CD4-positive, CD25-positive, alpha-beta regulatory T cell (primary cell): ENCODE measurements around the gene FER1L5. TPM values are rescaled to one million over a fixed set of nuclear protein-coding genes. Genes with fewer than 3 reads are reported as not detected.

ENCODE experiments used
- ATAC-seq, 2 donors: fragments of 150-1000 bp; cut with Tn5 transposase; one replicate each; pipeline ENCODE4 v1.10.0; 2021; ENCODE audit warnings: low read depth in 2 of 2, moderate number of reproducible peaks in 2 of 2, moderate library complexity in 1 of 2
- DNase-seq, 3 donors: peaks; one replicate each; pipeline versions ENCODE4 v3.0.0 to v3.0.0-alpha.2; 2012 to 2022; ENCODE audit warnings: mixed read lengths in 1 of 3
- H3K27ac ChIP-seq: one replicate; pipeline ENCODE4 v1.7.0; 2013; ENCODE audit warnings: mild to moderate bottlenecking, low read length; ENCODE audit not compliant: insufficient read depth, poor library complexity, severe bottlenecking
- H3K27me3 ChIP-seq: one replicate; pipeline ENCODE4 v1.7.0; 2013; ENCODE audit warnings: low read length; ENCODE audit not compliant: control insufficient read depth, insufficient read depth
- H3K36me3 ChIP-seq: one replicate; pipeline ENCODE4 v1.7.0; 2013; ENCODE audit warnings: mild to moderate bottlenecking, low read length, moderate library complexity; ENCODE audit not compliant: control insufficient read depth, insufficient read depth
- H3K4me1 ChIP-seq: 2 replicates; pipeline ENCODE4 v1.7.0; 2013; ENCODE audit warnings: mild to moderate bottlenecking, low read length; ENCODE audit not compliant: insufficient read depth, control insufficient read depth, poor library complexity, severe bottlenecking
- H3K4me3 ChIP-seq: one replicate; pipeline ENCODE4 v1.7.0; 2013; ENCODE audit warnings: low read depth, mild to moderate bottlenecking, low read length, moderate library complexity
- H3K9me3 ChIP-seq, 2 experiments: 1 replicate in 1 of 2; 2 replicates in 1 of 2; pipeline ENCODE4 v1.7.0; 2013; ENCODE audit warnings: low read length in 2 of 2, mild to moderate bottlenecking in 1 of 2, moderate library complexity in 1 of 2; ENCODE audit not compliant: control insufficient read depth in 2 of 2
- H3K27ac Mint-ChIP-seq, 3 donors: one replicate each; pipeline ENCODE4 v1.8.0; 2020 to 2022; ENCODE audit warnings: mild to moderate bottlenecking in 3 of 3, mixed read lengths in 3 of 3, moderate library complexity in 2 of 3
- H3K27me3 Mint-ChIP-seq: one replicate; pipeline ENCODE4 v1.8.0; 2022; ENCODE audit warnings: mild to moderate bottlenecking, mixed read lengths
- H3K36me3 Mint-ChIP-seq: one replicate; pipeline ENCODE4 v1.8.0; 2020; ENCODE audit warnings: mixed read lengths
- H3K4me1 Mint-ChIP-seq, 4 donors: one replicate each; pipeline ENCODE4 v1.8.0; 2020 to 2022; ENCODE audit warnings: mixed read lengths in 4 of 4, mild to moderate bottlenecking in 1 of 4
- H3K4me3 Mint-ChIP-seq, 4 donors: one replicate each; pipeline ENCODE4 v1.8.0; 2020 to 2022; ENCODE audit warnings: mild to moderate bottlenecking in 4 of 4, mixed read lengths in 4 of 4, moderate library complexity in 3 of 4
- H3K9me3 Mint-ChIP-seq, 7 donors: one replicate each; pipeline ENCODE4 v1.8.0; 2020 to 2022; ENCODE audit warnings: mixed read lengths in 7 of 7, mild to moderate bottlenecking in 3 of 7, moderate library complexity in 2 of 7
- polyA plus RNA-seq, 4 donors: library from polyadenylated mRNA; unstranded; fragments of 300-500 nt; fragmentation: Illumina TruSeq; gene quantifications; one replicate each; pipeline ENCODE4 v1.2.3, GENCODE V29; 2021
- total RNA-seq: library from RNA; stranded (reverse); gene quantifications from one replicate; pipeline ENCODE4 v1.2.3, GENCODE V29; 2022

Gene FER1L5
- total and polyA plus RNA-seq, 5 donors from 2014 or later, result 0.03 TPM; not detected in 3

DNA sequence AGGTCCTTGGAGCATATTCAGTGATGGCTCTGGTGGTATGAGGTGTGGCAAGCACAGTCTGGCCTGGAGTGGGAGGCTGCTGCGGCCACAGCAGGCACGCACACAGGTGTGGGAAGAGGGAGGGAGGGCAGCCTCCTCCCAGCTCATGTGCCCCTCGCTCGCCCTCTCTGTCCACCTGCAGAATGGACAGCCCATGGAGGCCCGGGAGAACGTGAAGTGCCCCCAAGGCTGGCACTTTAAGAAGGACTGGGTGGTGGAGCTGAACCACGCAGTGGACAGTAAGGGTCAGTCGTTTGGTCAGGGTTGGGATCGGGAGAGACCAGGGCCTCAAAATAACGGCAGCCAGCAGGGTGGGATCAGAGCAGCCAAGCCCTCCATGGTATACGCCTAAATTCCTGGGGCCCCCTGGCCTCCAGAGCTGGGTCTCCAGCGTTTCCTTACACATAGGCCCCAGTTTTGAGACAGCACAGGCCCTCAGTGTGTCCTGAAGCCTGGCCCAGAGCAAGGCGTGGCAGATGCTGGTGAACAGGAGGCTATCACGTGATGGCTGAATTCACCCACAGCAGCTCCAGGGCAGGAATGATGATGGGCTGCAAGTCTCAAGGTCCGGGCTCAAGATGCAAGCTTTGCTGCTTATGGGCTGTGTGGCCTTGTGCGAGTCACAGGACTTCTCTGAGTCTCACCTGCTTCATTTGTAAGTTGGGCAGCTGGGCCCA, 47.9 kb downstream of the FER1L5 start:
- Histone ChIP-seq H3K27me3 (no peaks in the 10 kb centered on the region), H3K36me3 (no peaks in the 10 kb centered on the region), H3K4me1 (no peaks in the 10 kb centered on the region), H3K9me3 (no peaks in the 10 kb centered on the region), H3K27ac (no peak overlapping the region), H3K4me3 (no peak overlapping the region)
- H3K4me3 Mint-ChIP-seq, result no peak overlapping the region
- DNase-seq (no peak), ATAC-seq (no peak)
- no peaks in the 10 kb centered on the region for H3K4me1 Mint-ChIP-seq
- no peaks in the 10 kb centered on the region for H3K36me3 Mint-ChIP-seq
- no peaks in the 10 kb centered on the region for H3K27me3 Mint-ChIP-seq
- peak overlapping the region in 1 of 3 donors; percentile 55 for H3K27ac Mint-ChIP-seq
- H3K9me3 Mint-ChIP-seq, result peaks cover 0 to 1% (median 0%) of the 10 kb centered on the region in 7 donors

DNA sequence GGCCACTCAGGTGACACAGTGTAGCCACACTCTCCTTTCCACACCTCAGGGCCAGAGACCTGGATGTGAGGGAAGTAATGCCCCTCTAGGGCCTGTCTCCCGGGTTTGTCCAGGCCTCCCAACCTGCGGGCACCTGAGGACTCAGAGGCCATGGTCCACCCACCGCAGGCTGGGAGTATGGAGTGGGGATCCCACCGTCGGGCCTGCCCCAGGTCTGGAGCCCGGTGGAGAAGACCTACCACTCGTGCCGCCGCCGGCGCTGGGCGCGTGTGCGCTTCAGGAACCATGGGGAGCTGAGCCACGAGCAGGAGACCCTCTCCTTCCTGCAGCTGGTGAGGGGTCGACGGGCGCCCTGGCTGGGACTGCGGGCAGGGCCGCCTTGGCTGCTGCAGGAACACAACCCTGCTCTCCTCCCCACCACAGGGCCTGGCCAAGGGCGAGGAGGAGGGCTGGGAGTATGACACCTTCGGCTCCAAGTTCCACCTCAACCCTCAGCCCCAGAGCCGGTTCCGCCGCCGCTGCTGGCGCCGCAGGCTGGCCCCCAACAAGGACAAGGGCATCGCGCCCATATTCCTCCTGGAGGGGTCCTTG, 48.6 kb downstream of the FER1L5 start:
- Mint-ChIP-seq H3K36me3 (no peaks in the 10 kb centered on the region), H3K9me3 (no peaks in the 10 kb centered on the region), H3K4me1 (no peaks in the 10 kb centered on the region), H3K27me3 (no peaks in the 10 kb centered on the region), H3K27ac (no peak overlapping the region), H3K4me3 (no peak overlapping the region)
- H3K27me3 ChIP-seq, result no peaks in the 10 kb centered on the region
- H3K36me3 ChIP-seq, result no peaks in the 10 kb centered on the region
- ATAC-seq, result no peak
- no peaks in the 10 kb centered on the region for H3K4me1 ChIP-seq
- no peaks in the 10 kb centered on the region for H3K9me3 ChIP-seq
- no peak for DNase-seq
- no peak overlapping the region for H3K27ac ChIP-seq
- no peak overlapping the region for H3K4me3 ChIP-seq

DNA sequence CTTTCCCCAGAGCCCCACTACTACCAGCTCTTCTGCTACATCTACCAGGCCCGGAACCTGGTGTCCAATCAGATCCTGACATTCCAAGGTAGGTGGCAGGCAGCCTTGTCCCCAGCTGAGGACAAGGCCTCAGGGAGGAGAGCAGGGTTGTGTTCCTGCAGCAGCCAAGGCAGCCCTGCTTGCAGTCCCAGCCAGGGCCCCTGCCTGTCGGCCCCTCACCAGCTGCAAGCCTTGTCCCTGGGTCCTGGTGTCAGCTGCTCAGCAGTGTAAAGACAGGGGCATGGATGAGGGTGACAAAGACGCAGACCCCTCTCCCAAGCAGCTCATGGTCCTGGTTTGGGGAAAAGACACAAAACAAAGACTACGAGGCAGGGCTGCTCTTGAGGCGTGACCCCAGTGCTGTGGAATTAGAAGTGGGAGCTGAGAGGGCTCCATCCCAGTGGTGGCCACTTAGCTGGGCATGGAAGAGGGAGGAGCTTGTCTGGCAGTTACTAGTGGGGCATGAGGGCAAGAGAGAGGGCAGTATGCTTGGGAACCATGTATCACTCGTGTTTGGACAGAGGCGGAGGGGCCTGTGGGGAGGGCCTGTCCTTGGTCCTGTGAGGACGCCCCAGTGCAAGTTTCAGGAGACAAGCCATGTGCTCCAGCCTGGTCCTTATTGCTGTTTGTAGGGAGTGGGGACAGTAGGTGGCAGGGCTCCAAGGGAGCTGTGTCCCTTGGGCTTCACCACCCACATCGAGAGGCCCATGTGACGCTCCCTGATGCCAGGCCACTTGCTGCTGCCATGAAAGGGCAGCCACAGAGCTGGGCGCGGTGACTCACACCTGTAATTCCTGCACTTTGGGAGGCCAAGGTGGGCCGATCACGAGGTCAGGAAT, 49.8 kb downstream of the FER1L5 start:
- H3K27me3 Mint-ChIP-seq, result no peaks in the 10 kb centered on the region
- H3K4me1 Mint-ChIP-seq, result no peaks in the 10 kb centered on the region

DNA sequence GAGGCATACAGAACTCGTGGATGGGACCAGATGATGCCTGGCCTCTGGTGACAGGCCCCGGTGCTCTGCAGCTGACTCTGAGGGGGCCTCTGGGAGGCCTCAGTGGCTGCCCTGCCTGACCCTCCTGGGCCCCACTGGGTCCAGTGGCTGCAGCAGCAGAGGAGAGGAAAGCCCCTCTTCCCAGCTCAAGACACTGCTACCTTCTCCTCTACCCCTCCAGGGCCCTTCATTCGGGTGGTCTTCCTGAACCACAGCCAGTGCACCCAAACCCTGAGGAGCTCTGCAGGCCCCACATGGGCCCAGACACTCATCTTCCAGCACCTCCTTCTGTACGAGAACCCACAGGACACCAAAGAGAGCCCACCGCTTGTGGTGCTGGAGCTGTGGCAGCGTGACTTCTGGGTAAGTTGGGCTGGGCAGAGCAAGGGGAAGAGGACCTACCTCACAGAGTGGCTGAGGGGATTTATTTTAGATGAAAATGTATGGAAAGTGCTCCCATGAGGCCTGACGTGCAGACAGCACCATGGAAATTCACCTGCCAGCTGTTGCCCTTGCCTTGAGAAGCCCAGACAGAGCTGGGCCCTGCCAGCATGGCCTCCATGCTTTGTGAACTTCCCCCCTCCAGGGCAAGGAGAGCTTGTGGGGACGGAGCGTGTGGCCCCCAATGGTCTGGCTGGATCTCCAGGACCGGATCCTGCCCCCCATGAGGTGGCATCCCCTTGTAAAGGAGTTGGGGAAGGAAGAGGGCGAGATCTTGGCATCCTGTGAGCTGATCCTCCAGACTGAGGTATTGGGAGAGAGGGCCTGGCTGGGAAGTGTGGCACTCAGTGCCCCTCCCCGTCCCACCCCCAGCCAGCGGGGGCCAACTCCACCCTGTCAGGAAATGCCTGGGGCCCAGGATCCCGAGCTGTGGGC, 51.0 kb downstream of the FER1L5 start:
- H3K4me1 Mint-ChIP-seq, result no peaks in the 10 kb centered on the region
- Histone ChIP-seq H3K9me3 (no peaks in the 10 kb centered on the region), H3K4me1 (no peaks in the 10 kb centered on the region), H3K4me3 (no peak overlapping the region), H3K36me3 (no peaks in the 10 kb centered on the region), H3K27me3 (no peaks in the 10 kb centered on the region), H3K27ac (no peak overlapping the region)
- DNase-seq (no peak), ATAC-seq (no peak)
- H3K4me3 Mint-ChIP-seq, result no peak overlapping the region
- H3K36me3 Mint-ChIP-seq, result no peaks in the 10 kb centered on the region
- H3K27me3 Mint-ChIP-seq, result no peaks in the 10 kb centered on the region
- no peaks in the 10 kb centered on the region for H3K9me3 Mint-ChIP-seq
- peak overlapping the region in 1 of 3 donors; percentile 42 for H3K27ac Mint-ChIP-seq

More for the DNA sequence above, 49.8 kb downstream of the FER1L5 start:
- Mint-ChIP-seq H3K9me3 (no peaks in the 10 kb centered on the region), H3K27ac (no peak overlapping the region), H3K4me3 (no peak overlapping the region), H3K36me3 (no peaks in the 10 kb centered on the region)
- Histone ChIP-seq H3K36me3 (no peaks in the 10 kb centered on the region), H3K9me3 (no peaks in the 10 kb centered on the region), H3K27me3 (no peaks in the 10 kb centered on the region), H3K4me3 (no peak overlapping the region), H3K4me1 (no peaks in the 10 kb centered on the region), H3K27ac (no peak overlapping the region)
- ATAC-seq (no peak), DNase-seq (no peak)

DNA sequence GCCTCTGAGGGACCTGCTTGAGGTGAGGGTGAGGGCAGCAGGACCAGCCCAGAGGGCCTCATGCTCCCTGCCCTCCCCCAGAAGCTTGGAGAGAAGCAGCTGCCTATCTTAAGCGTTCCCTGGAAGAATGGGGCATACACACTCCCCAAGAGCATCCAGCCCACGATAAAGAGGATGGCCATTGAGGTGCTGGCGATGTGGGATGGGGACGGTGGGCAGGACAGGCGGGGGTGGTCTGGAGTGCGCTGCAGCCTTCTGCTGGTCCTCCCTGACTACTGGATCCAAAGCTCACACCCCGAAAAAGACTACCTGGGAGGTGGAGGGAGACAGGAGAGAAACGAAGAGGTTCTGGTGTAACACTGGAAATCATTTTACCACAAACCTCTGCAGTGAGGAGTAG, 51.7 kb downstream of the FER1L5 start:
- H3K4me1 ChIP-seq, result no peaks in the 10 kb centered on the region
- no peaks in the 10 kb centered on the region for H3K27me3 Mint-ChIP-seq
- ATAC-seq (no peak), DNase-seq (no peak)
- no peak overlapping the region for H3K4me3 ChIP-seq
- H3K4me1 Mint-ChIP-seq, result no peaks in the 10 kb centered on the region
- H3K9me3 Mint-ChIP-seq, result no peaks in the 10 kb centered on the region
- H3K9me3 ChIP-seq, result no peaks in the 10 kb centered on the region
- H3K36me3 Mint-ChIP-seq, result no peaks in the 10 kb centered on the region
- H3K36me3 ChIP-seq, result no peaks in the 10 kb centered on the region
- no peak overlapping the region for H3K27ac Mint-ChIP-seq
- H3K4me3 Mint-ChIP-seq, result no peak overlapping the region
- no peak overlapping the region for H3K27ac ChIP-seq
- H3K27me3 ChIP-seq, result no peaks in the 10 kb centered on the region

DNA sequence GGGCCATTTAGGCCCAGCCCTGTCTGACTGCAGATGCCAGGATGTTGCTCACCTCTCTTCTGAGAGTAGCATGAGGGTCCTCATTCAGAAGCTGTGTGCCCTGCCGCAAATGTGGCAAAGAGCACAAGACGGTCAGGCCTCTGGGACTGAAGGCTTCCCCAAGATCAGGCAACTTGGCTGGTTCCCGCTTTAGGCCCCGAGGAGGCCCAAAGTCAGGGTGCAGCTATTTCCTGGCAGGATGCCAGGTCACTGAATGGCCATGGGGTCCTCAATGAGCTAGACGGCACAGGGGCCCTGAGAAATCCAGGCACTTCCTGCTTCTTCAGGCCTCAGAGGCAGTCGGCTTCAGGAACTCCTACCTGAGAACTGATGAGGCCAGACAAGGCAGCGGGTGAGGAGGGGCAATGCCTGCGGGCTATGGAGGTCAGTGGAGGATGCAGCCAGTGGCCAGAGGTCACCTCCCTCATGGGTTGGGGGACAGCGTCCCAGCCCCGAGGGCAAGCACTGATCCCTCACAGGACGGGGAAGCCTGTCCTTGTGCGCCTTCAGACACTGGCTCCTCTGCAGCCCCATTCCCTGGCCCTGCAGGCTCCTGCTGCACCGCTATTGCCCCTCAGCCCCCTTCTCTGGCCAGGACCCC, 52.4 kb downstream of the FER1L5 start:
- no peaks in the 10 kb centered on the region for H3K4me1 Mint-ChIP-seq
- no peak for ATAC-seq

DNA sequence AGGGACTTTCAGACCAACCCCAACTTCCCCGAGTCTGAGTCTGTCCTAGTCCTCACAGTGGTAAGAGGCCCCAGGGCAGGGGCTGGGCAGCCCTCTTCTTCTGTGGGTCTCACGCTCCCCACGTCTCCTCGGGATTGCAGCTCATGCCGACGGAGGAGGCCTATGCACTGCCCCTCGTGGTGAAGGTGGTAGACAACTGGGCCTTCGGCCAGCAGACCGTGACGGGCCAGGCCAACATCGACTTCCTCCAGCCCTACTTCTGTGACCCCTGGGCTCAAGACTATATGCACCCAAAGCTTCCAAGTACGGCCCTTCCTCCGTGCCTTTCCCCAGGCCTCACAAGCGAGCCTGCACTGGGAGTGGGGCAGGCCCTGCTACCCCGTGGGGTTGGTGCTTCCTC, 53.0 kb downstream of the FER1L5 start:
- Mint-ChIP-seq H3K27me3 (no peaks in the 10 kb centered on the region), H3K4me3 (no peak overlapping the region), H3K36me3 (no peaks in the 10 kb centered on the region), H3K4me1 (no peaks in the 10 kb centered on the region), H3K27ac (no peak overlapping the region), H3K9me3 (no peaks in the 10 kb centered on the region)
- H3K9me3 ChIP-seq, result no peaks in the 10 kb centered on the region
- H3K4me3 ChIP-seq, result no peak overlapping the region
- no peak overlapping the region for H3K27ac ChIP-seq
- DNase-seq (no peak), ATAC-seq (no peak)
- no peaks in the 10 kb centered on the region for H3K27me3 ChIP-seq
- H3K36me3 ChIP-seq, result no peaks in the 10 kb centered on the region
- no peaks in the 10 kb centered on the region for H3K4me1 ChIP-seq

More for the DNA sequence above, 52.4 kb downstream of the FER1L5 start:
- Mint-ChIP-seq H3K36me3 (no peaks in the 10 kb centered on the region), H3K27me3 (no peaks in the 10 kb centered on the region), H3K9me3 (no peaks in the 10 kb centered on the region), H3K27ac (no peak overlapping the region), H3K4me3 (no peak overlapping the region)
- H3K36me3 ChIP-seq, result no peaks in the 10 kb centered on the region
- H3K4me1 ChIP-seq, result no peaks in the 10 kb centered on the region
- no peak for DNase-seq
- H3K27me3 ChIP-seq, result no peaks in the 10 kb centered on the region
- H3K27ac ChIP-seq, result no peak overlapping the region
- H3K9me3 ChIP-seq, result no peaks in the 10 kb centered on the region
- no peak overlapping the region for H3K4me3 ChIP-seq
